HG03457 (cell line): Measurements from ENCODE around the gene SORBS2.

Experiments used
- ATAC-seq: cut with Tn5 transposase; IDR thresholded peaks from one replicate; pipeline ENCODE4 v1.9.1; 2021; ENCODE audit warnings: moderate number of reproducible peaks; ENCODE audit not compliant: unreplicated experiment

Gene SORBS2

GRCh38 chr4:185836241-185837084 lies 24.5 kb upstream of the SORBS2 start:
- no peak for ATAC-seq

- no peak for ATAC-seq
Measured at GRCh38 chr4:185835814-185836213, 23.8 kb upstream of the SORBS2 start.

- no peak for ATAC-seq
Measured at GRCh38 chr4:185835336-185835735, 23.3 kb upstream of the SORBS2 start.

- ATAC-seq, result no peak
Measured at GRCh38 chr4:185834778-185835177, 22.8 kb upstream of the SORBS2 start.

- no peak for ATAC-seq
Measured at GRCh38 chr4:185834088-185834487, 22.1 kb upstream of the SORBS2 start.

GRCh38 chr4:185833055-185833598 lies 21.1 kb upstream of the SORBS2 start:
- no peak for ATAC-seq

- ATAC-seq, result no peak
Measured at GRCh38 chr4:185831125-185831815, 19.3 kb upstream of the SORBS2 start.

GRCh38 chr4:185830263-185830994 lies 18.4 kb upstream of the SORBS2 start:
- no peak for ATAC-seq

GRCh38 chr4:185826381-185826780 lies 14.4 kb upstream of the SORBS2 start:
- ATAC-seq, result no peak

GRCh38 chr4:185825737-185826136 lies 13.7 kb upstream of the SORBS2 start:
- no peak for ATAC-seq

GRCh38 chr4:185822791-185823190 lies 10.8 kb upstream of the SORBS2 start:
- ATAC-seq, result no peak

GRCh38 chr4:185821029-185821419 lies 9.0 kb upstream of the SORBS2 start:
- ATAC-seq, result no peak

GRCh38 chr4:185820146-185821028 lies 8.4 kb upstream of the SORBS2 start:
- no peak for ATAC-seq

GRCh38 chr4:185819144-185819543 lies 7.2 kb upstream of the SORBS2 start:
- ATAC-seq, result no peak

- ATAC-seq, result no peak
Measured at GRCh38 chr4:185817403-185817818, 5.4 kb upstream of the SORBS2 start.

- ATAC-seq, result no peak
Measured at GRCh38 chr4:185813133-185813532, 1.1 kb upstream of the SORBS2 start.

GRCh38 chr4:185810746-185811508 lies 1.1 kb downstream of the SORBS2 start:
- ATAC-seq, result no peak

GRCh38 chr4:185809533-185810071 lies 2.4 kb downstream of the SORBS2 start:
- no peak for ATAC-seq

GRCh38 chr4:185809121-185809520 lies 2.9 kb downstream of the SORBS2 start:
- ATAC-seq, result no peak
